ENCODE data around the gene RGS7.
A peak's percentile ranks its signal among the peaks of the same experiment; 100 is the strongest.
"Not testable (repeated sequence)": the region's sequence is repeated elsewhere in the genome, so short reads cannot be mapped to it uniquely, and the experiment has no call there.

The RGS7 gene

GRCh38 chr1:240829487-240829886 is 527.5 kb downstream of the RGS7 start:
- DNase-seq (ENCODE audit: low read depth): no peak

- no peak for DNase-seq (ENCODE audit: low read depth)
Observed at GRCh38 chr1:240827786-240828185, 529.2 kb downstream of the RGS7 start.

- DNase-seq (ENCODE audit: low read depth): no peak
Observed at GRCh38 chr1:240824238-240824637, 532.8 kb downstream of the RGS7 start.

- DNase-seq (ENCODE audit: low read depth): no peak
Observed at GRCh38 chr1:240823357-240823756, 533.6 kb downstream of the RGS7 start.

GRCh38 chr1:240821925-240822324 is 535.1 kb downstream of the RGS7 start:
- no peak for DNase-seq (ENCODE audit: low read depth)

GRCh38 chr1:240820816-240821215 is 536.2 kb downstream of the RGS7 start:
- no peak for DNase-seq (ENCODE audit: low read depth)

GRCh38 chr1:240816472-240816871 is 540.5 kb downstream of the RGS7 start:
- DNase-seq (ENCODE audit: low read depth): no peak

- DNase-seq (ENCODE audit: low read depth): no peak
Observed at GRCh38 chr1:240813720-240814119, 543.3 kb downstream of the RGS7 start.

GRCh38 chr1:240811256-240811655 is 545.7 kb downstream of the RGS7 start:
- no peak for DNase-seq (ENCODE audit: low read depth)

GRCh38 chr1:240808381-240808780 is 548.6 kb downstream of the RGS7 start:
- DNase-seq (ENCODE audit: low read depth): no peak

GRCh38 chr1:240806200-240806745 is 550.7 kb downstream of the RGS7 start:
- no peak for DNase-seq (ENCODE audit: low read depth)

GRCh38 chr1:240804475-240804874 is 552.5 kb downstream of the RGS7 start:
- no peak for DNase-seq (ENCODE audit: low read depth)

GRCh38 chr1:240803151-240803550 is 553.9 kb downstream of the RGS7 start:
- peak; percentile 71 for DNase-seq (ENCODE audit: low read depth)

- DNase-seq (ENCODE audit: low read depth): no peak
Observed at GRCh38 chr1:240802271-240802670, 554.7 kb downstream of the RGS7 start.

GRCh38 chr1:240801442-240801841 is 555.6 kb downstream of the RGS7 start:
- no peak for DNase-seq (ENCODE audit: low read depth)

- DNase-seq (ENCODE audit: low read depth): no peak
Observed at GRCh38 chr1:240800291-240800690, 556.7 kb downstream of the RGS7 start.

- no peak for DNase-seq (ENCODE audit: low read depth)
Observed at GRCh38 chr1:240797050-240797449, 560.0 kb downstream of the RGS7 start.

- no peak for DNase-seq (ENCODE audit: low read depth)
Observed at GRCh38 chr1:240794046-240794843, 562.8 kb downstream of the RGS7 start.

- DNase-seq (ENCODE audit: low read depth): no peak
Observed at GRCh38 chr1:240792915-240793529, 564.0 kb downstream of the RGS7 start.

- DNase-seq (ENCODE audit: low read depth): no peak
Observed at GRCh38 chr1:240790856-240791255, 566.1 kb downstream of the RGS7 start.

- DNase-seq (ENCODE audit: low read depth): no peak
Observed at GRCh38 chr1:240786880-240787279, 570.1 kb downstream of the RGS7 start.

- DNase-seq (ENCODE audit: low read depth): no peak
Observed at GRCh38 chr1:240784776-240785175, 572.2 kb downstream of the RGS7 start.

GRCh38 chr1:240783728-240784137 is 573.3 kb downstream of the RGS7 start:
- not testable (repeated sequence) for DNase-seq (ENCODE audit: low read depth)

Data from HS-5 (cell line).